ENCODE results near the gene MYH11. TPM values are rescaled to one million over a fixed set of nuclear protein-coding genes. Genes with fewer than 3 reads are reported as not detected.

The MYH11 gene
- total RNA-seq, 1 donor from 2014 or later, result 0.31 TPM

DNA sequence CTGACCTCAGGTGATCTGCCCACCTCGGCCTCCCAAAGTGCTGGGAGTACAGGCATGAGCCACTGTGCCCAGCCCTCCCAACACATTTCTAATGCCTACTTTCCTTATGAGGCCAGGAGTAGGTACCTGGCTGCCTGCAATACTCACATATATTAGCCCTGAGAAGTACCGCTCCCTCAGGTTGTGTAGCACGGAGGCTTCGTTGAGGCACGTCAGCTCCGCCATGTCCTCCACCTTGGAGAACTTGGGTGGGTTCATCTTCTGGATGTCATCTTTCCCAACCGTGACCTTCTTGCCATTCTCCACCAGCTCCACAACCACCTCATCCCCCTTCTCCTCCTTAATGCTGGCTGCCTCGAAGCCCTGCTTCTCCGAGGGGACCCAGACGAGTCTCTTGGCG, 19.1 kb downstream of the MYH11 start:
- TF ChIP-seq, protein P1, sequence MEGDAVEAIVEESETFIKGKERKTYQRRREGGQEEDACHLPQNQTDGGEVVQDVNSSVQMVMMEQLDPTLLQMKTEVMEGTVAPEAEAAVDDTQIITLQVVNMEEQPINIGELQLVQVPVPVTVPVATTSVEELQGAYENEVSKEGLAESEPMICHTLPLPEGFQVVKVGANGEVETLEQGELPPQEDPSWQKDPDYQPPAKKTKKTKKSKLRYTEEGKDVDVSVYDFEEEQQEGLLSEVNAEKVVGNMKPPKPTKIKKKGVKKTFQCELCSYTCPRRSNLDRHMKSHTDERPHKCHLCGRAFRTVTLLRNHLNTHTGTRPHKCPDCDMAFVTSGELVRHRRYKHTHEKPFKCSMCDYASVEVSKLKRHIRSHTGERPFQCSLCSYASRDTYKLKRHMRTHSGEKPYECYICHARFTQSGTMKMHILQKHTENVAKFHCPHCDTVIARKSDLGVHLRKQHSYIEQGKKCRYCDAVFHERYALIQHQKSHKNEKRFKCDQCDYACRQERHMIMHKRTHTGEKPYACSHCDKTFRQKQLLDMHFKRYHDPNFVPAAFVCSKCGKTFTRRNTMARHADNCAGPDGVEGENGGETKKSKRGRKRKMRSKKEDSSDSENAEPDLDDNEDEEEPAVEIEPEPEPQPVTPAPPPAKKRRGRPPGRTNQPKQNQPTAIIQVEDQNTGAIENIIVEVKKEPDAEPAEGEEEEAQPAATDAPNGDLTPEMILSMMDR (IDR thresholded peaks at IDR 0.05; ENCODE audit: unreplicated experiment), result no peak
- no peak overlapping the region for H3K4me3 Mint-ChIP-seq (ENCODE audit: low read depth)
- H3K9me3 Mint-ChIP-seq (ENCODE audit: low read depth), result no peaks in the 10 kb centered on the region
- no peaks in the 10 kb centered on the region for H3K36me3 Mint-ChIP-seq (ENCODE audit: insufficient read depth)
- peaks cover 4% of the 10 kb centered on the region for H3K27me3 Mint-ChIP-seq
- no peak overlapping the region for H3K27ac Mint-ChIP-seq
- no peaks in the 10 kb centered on the region for H3K4me1 Mint-ChIP-seq (ENCODE audit: low read depth)
- DNase-seq (ENCODE audit: low spot score, unreplicated experiment), result no peak

DNA sequence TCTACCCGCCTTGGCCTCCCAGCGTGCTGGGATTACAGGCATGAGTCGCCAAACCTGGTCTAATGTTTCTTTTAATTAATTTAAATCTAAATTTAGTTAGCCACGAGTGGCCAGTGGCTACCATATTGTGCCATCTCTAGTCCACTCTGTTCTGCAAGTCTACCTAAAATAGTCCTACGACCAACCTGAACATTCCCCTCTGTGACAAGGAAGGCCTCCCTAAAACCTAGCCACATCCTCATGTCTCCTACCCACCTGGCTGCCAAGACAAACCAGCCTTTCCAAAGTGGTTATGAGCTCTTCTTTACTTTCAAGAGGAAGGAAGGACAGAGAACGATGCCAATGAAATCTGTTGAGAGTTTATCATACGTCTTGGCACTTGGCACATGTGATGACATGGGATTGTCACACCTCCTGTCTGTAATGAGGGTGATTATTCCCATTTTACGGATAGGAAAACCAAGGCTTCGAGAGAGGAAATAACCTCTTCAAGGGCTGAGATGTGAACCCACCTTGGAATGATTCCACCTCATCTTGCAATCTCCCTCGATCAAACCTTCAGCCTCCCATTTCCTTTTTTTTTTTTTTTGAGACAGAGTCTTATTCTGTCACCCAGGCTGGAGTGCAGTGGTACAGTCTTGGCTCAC, 19.7 kb downstream of the MYH11 start:
- Mint-ChIP-seq H3K4me3 (ENCODE audit: low read depth) (no peak overlapping the region), H3K4me1 (ENCODE audit: low read depth) (no peaks in the 10 kb centered on the region), H3K36me3 (ENCODE audit: insufficient read depth) (no peaks in the 10 kb centered on the region), H3K27me3 (peaks cover 4% of the 10 kb centered on the region), H3K27ac (no peak overlapping the region), H3K9me3 (ENCODE audit: low read depth) (no peaks in the 10 kb centered on the region)
- no peak for DNase-seq (ENCODE audit: low spot score, unreplicated experiment)
- TF ChIP-seq, protein P1 (IDR thresholded peaks at IDR 0.05; ENCODE audit: unreplicated experiment), result no peak

DNA sequence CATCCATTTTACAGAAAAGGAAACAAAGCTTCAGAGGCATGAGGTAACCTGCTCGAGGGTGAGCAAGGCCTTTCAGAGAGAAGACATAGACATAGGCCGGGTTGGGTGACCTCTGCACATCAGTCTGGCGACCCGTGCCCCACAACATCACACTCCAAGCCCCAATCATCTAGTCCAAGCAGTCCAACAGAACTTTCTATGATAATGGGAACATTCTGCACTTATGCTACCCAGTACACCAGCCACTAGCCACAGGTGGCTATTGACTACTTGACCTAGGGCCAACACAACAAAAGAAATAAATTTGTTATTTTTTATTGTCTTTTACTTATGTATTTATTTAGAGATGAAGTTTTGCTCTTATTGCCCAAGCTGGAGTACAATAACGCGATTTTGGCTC, 20.8 kb downstream of the MYH11 start:
- no peak overlapping the region for H3K27ac Mint-ChIP-seq
- no peaks in the 10 kb centered on the region for H3K4me1 Mint-ChIP-seq (ENCODE audit: low read depth)
- H3K4me3 Mint-ChIP-seq (ENCODE audit: low read depth), result no peak overlapping the region
- H3K27me3 Mint-ChIP-seq, result peaks cover 4% of the 10 kb centered on the region
- DNase-seq (ENCODE audit: low spot score, unreplicated experiment), result no peak
- no peaks in the 10 kb centered on the region for H3K9me3 Mint-ChIP-seq (ENCODE audit: low read depth)
- TF ChIP-seq, protein P1 (IDR thresholded peaks at IDR 0.05; ENCODE audit: unreplicated experiment), result no peak
- H3K36me3 Mint-ChIP-seq (ENCODE audit: insufficient read depth), result no peaks in the 10 kb centered on the region

DNA sequence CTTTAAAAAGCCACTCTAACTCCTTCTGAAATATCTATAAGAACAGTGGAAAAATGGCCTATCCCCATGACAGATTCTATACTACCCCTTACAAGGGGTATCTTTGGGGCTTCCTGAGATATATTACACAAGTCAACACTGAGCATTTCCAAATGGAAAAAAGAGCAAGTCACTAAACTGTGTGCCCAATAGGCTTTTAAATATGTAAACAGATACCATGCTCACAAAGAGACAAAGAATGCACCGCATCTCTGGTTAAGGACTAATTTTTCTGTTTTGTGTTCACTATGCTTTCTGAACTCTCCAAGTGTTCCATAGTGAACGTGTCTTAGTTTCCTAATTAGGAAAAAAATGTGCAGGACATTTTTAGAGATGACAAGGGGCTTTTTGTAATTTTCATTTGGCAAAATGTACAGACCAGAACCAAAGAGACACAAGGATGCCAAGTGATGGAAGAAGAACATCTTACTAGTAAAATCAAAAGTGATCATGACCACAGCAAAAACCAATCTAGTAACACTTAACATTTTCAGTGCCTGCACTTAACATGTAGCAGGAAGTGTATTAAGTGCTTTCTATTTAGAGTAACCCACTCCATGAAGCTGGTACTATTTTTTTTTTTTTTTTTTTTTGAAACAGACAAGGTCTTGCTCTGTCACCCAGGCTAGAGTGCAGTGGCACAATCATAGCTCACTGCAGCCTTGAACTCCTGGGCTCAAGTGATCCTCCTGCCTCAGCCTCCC, 21.5 kb downstream of the MYH11 start:
- Mint-ChIP-seq H3K4me3 (ENCODE audit: low read depth) (no peak overlapping the region), H3K27me3 (peaks cover 4% of the 10 kb centered on the region), H3K4me1 (ENCODE audit: low read depth) (no peaks in the 10 kb centered on the region), H3K27ac (no peak overlapping the region), H3K36me3 (ENCODE audit: insufficient read depth) (no peaks in the 10 kb centered on the region), H3K9me3 (ENCODE audit: low read depth) (no peaks in the 10 kb centered on the region)
- TF ChIP-seq, protein P1 (IDR thresholded peaks at IDR 0.05; ENCODE audit: unreplicated experiment), result no peak
- no peak for DNase-seq (ENCODE audit: low spot score, unreplicated experiment)

DNA sequence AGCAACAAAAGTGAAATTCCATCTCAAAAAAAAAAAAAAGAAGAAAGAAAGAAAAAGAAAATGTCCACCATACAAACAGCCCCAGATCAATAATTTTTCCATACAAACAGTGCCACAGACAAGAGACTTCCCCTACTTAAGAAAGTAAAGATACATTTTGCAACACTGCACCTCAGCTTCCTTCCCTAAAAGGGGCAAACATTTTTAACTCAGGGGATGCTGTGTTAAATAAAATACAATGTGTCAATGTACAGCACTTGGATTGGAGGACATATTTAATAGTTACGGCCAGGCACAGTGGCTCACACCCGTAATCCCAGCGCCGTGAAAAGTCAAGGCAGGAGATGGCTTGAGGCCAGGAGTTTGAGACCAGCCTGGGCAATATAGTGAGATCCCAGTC, 22.3 kb downstream of the MYH11 start:
- no peak overlapping the region for H3K27ac Mint-ChIP-seq
- peaks cover 4% of the 10 kb centered on the region for H3K27me3 Mint-ChIP-seq
- no peaks in the 10 kb centered on the region for H3K9me3 Mint-ChIP-seq (ENCODE audit: low read depth)
- no peak overlapping the region for H3K4me3 Mint-ChIP-seq (ENCODE audit: low read depth)
- H3K36me3 Mint-ChIP-seq (ENCODE audit: insufficient read depth), result no peaks in the 10 kb centered on the region
- TF ChIP-seq, protein P1 (IDR thresholded peaks at IDR 0.05; ENCODE audit: unreplicated experiment), result no peak
- no peaks in the 10 kb centered on the region for H3K4me1 Mint-ChIP-seq (ENCODE audit: low read depth)
- DNase-seq (ENCODE audit: low spot score, unreplicated experiment), result no peak
